H1 (cell line): ENCODE results near the gene ACSL3. TPM values are rescaled to one million over a fixed set of nuclear protein-coding genes. Genes with fewer than 3 reads are reported as not detected.

Source experiments
- BRCA1 ChIP-seq: IDR thresholded peaks from 2 replicates; pipeline ENCODE4 v1.6.1; 2012; ENCODE audit warnings: low read depth, low read length, improper control_type of control experiment
- CHD7 ChIP-seq: fragments of 300-600 bp; sonication (generic); IDR thresholded peaks from 2 replicates; pipeline ENCODE4 v1.7.1; 2012; ENCODE audit warnings: low read length, moderate library complexity, mild to moderate bottlenecking, inconsistent platforms; ENCODE audit not compliant: insufficient replicate concordance
- GTF2F1 ChIP-seq: IDR thresholded peaks from 2 replicates; pipeline ENCODE4 v1.6.1; 2012; ENCODE audit warnings: low read depth, low read length, improper control_type of control experiment, borderline replicate concordance
- HDAC6 ChIP-seq: IDR thresholded peaks from one replicate; pipeline ENCODE4 v1.7.1; 2012; ENCODE audit warnings: low read depth, mild to moderate bottlenecking, inconsistent platforms, low read length, moderate library complexity
- SP1 ChIP-seq: IDR thresholded peaks from 2 replicates; pipeline ENCODE4 v1.6.1; 2011; ENCODE audit warnings: low read depth, low read length
- SP4 ChIP-seq: IDR thresholded peaks from 2 replicates; pipeline ENCODE4 v1.6.1; 2012; ENCODE audit warnings: low read length, inconsistent platforms
- TCF12 ChIP-seq: IDR thresholded peaks from 2 replicates; pipeline ENCODE4 v1.6.1; 2011; ENCODE audit warnings: low read depth, mild to moderate bottlenecking, low read length
- polyA plus RNA-seq, 7 experiments: library from polyadenylated mRNA; depleted of rRNA in 3 of 7; stranded (reverse) in 5 of 7; unstranded in 2 of 7; fragments of >200 nt in 5 of 7; fragments of 200-250 nt in 2 of 7; gene quantifications; 1 replicate in 5 of 7; 2 replicates in 1 of 7; 4 replicates in 1 of 7; pipeline versions ENCODE4 v1.2.1 to v1.2.3, GENCODE V29; 2011 to 2013; ENCODE audit warnings: missing spikeins in 2 of 7, mixed read lengths in 2 of 7
- total RNA-seq: library from RNA; stranded (reverse); fragmentation: NEBNext Ultra II Directional; extraction: Animal tissue kit (Norgen Biotek cat#: 25700); gene quantifications from 2 replicates; pipeline ENCODE4 v1.2.1, GENCODE V29; 2021

Gene ACSL3
- total and polyA plus RNA-seq, 2 of the 8 experiments (the other 6 are each of a cell fraction or from before 2014, with no cell fraction given), result 37.5 to 98.1 TPM

- TF ChIP-seq GTF2F1 (no peak), TCF12 (no peak), CHD7 (no peak), HDAC6 (no peak), BRCA1 (no peak), SP1 (no peak), SP4 (no peak)
Observed at GRCh38 chr2:222813177-222813843, 47.5 kb upstream of the ACSL3 start (continued).
